HEK293 (cell line): ENCODE results near the gene VHLL.

Experiments used
- CTCF ChIA-PET: fragments of 350-600 bp; formaldehyde crosslinking; extraction: SDS; loops from one replicate; lab custom pipeline; 2021; ENCODE audit warnings: antibody characterized with exemption; lab: Yijun Ruan, JAX
- POLR2A ChIA-PET: fragments of 300-600 bp; formaldehyde crosslinking; extraction: SDS; loops from one replicate; lab custom pipeline; 2020; ENCODE audit warnings: antibody characterized with exemption, inconsistent platforms; lab: Yijun Ruan, JAX
- H3K27ac ChIP-seq: fragments of 200-500 bp; sonication (Bioruptor generic); 2 replicates; pipeline ENCODE4 v1.5.1; 2014; ENCODE audit warnings: low read depth, low read length, control low read depth, inconsistent platforms; ENCODE audit errors: extremely low read depth
- H3K36me3 ChIP-seq, 2 experiments: fragments of 200-500 bp in 1 of 2; sonication (Bioruptor generic) in 1 of 2; 1 replicate in 1 of 2; 2 replicates in 1 of 2; pipeline ENCODE4 v1.5.1; 2014 to 2017; ENCODE audit warnings: inconsistent platforms in 2 of 2, low read length in 2 of 2; ENCODE audit not compliant: control insufficient read depth in 2 of 2, insufficient read depth in 1 of 2
- H3K4me1 ChIP-seq: fragments of 200-500 bp; sonication (Bioruptor generic); 2 replicates; pipeline ENCODE4 v1.5.1; 2014; ENCODE audit warnings: mild to moderate bottlenecking, low read length, inconsistent platforms; ENCODE audit not compliant: control insufficient read depth, insufficient read depth
- H3K4me3 ChIP-seq: 2 replicates; pipeline ENCODE4 v1.5.1; 2011; ENCODE audit warnings: low read depth, mild to moderate bottlenecking, control low read depth, low read length, moderate library complexity
- H3K9me3 ChIP-seq: fragments of 200-500 bp; sonication (Bioruptor generic); 2 replicates; pipeline ENCODE4 v1.5.1; 2014; ENCODE audit warnings: low read depth, low read length, inconsistent platforms; ENCODE audit not compliant: control insufficient read depth, insufficient read depth
- GLIS1 ChIP-seq: fragments of 450-650 bp; formaldehyde crosslinking; IDR thresholded peaks from 2 replicates; pipeline ENCODE4 v1.5.1; 2016; ENCODE audit warnings: missing biosample characterization, missing genetic modification characterization
- HOXD13 ChIP-seq: sonication (generic); formaldehyde crosslinking; IDR thresholded peaks from 2 replicates; pipeline ENCODE4 v1.8.0; 2022; ENCODE audit warnings: missing genetic modification reagents, borderline replicate concordance
- KLF10 ChIP-seq: fragments of 450-650 bp; IDR thresholded peaks from 2 replicates; pipeline ENCODE4 v1.5.1; 2018; ENCODE audit warnings: missing biosample characterization, mild to moderate bottlenecking, missing genetic modification characterization
- KLF7 ChIP-seq: fragments of 450-650 bp; formaldehyde crosslinking; IDR thresholded peaks from 2 replicates; pipeline ENCODE4 v1.5.1; 2016; ENCODE audit warnings: missing biosample characterization, missing genetic modification characterization, borderline replicate concordance
- ZNF121 ChIP-seq: fragments of 450-650 bp; formaldehyde crosslinking; IDR thresholded peaks from 2 replicates; pipeline ENCODE4 v1.5.1; 2016; ENCODE audit warnings: missing biosample characterization, missing genetic modification characterization
- ZNF140 ChIP-seq: fragments of 450-650 bp; formaldehyde crosslinking; IDR thresholded peaks from 2 replicates; pipeline ENCODE4 v1.5.1; 2016; ENCODE audit warnings: missing biosample characterization, missing genetic modification characterization
- ZNF174 ChIP-seq: fragments of 450-650 bp; formaldehyde crosslinking; IDR thresholded peaks from 2 replicates; pipeline ENCODE4 v1.5.0; 2017; ENCODE audit warnings: missing biosample characterization, mild to moderate bottlenecking, missing genetic modification characterization
- ZNF610 ChIP-seq: fragments of 450-650 bp; formaldehyde crosslinking; IDR thresholded peaks from 2 replicates; pipeline ENCODE4 v1.5.1; 2016; ENCODE audit warnings: missing biosample characterization, missing genetic modification characterization, borderline replicate concordance
- ZNF707 ChIP-seq: fragments of 450-650 bp; formaldehyde crosslinking; IDR thresholded peaks from 2 replicates; pipeline ENCODE4 v1.5.1; 2016; ENCODE audit warnings: missing biosample characterization, missing genetic modification characterization
- TF ChIP-seq, protein P1 (sequence below): fragments of 450-650 bp; formaldehyde crosslinking; IDR thresholded peaks from 2 replicates; pipeline ENCODE4 v1.5.1; 2016; ENCODE audit warnings: missing biosample characterization, missing genetic modification characterization
- TF ChIP-seq, protein P2 (sequence below): fragments of 450-650 bp; formaldehyde crosslinking; IDR thresholded peaks from 2 replicates; pipeline ENCODE4 v1.5.1; 2017; ENCODE audit warnings: missing biosample characterization, mild to moderate bottlenecking, missing genetic modification characterization, moderate library complexity
- TF ChIP-seq, protein P3 (sequence below): fragments of 450-650 bp; formaldehyde crosslinking; IDR thresholded peaks from 2 replicates; pipeline ENCODE4 v1.5.1; 2016; ENCODE audit warnings: missing biosample characterization, missing genetic modification characterization
- TF ChIP-seq, protein P4 (sequence below): fragments of 450-650 bp; formaldehyde crosslinking; IDR thresholded peaks from 2 replicates; pipeline ENCODE4 v1.5.1; 2016; ENCODE audit warnings: missing biosample characterization, missing genetic modification characterization, borderline replicate concordance
- TF ChIP-seq, protein P5 (sequence below): fragments of 450-650 bp; formaldehyde crosslinking; IDR thresholded peaks from 2 replicates; pipeline ENCODE4 v1.5.1; 2017; ENCODE audit warnings: missing biosample characterization, missing genetic modification characterization
- TF ChIP-seq, protein P6 (sequence below): fragments of 450-650 bp; formaldehyde crosslinking; IDR thresholded peaks from 2 replicates; pipeline ENCODE4 v1.5.1; 2016; ENCODE audit warnings: missing biosample characterization, missing genetic modification characterization

VHLL gene

DNA sequence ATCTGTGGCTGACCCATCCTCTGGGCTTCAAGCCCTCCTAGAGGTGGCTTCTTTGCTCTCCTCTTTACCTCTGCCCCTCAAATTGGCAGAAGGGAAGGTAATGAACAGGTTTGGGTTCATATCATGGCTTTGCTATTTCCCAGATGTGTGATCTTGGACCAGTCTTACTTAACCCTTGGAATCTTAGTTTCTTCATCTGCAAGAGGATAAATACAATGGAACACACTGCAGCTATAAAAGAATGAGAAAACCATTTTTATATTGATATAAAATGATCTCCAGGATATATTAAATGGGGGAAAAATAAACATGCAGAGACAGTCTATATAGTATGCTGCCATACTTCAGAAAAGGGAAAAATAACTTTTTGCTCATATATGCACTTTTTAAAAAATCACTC lies 9.2 kb downstream of the VHLL start:
- Histone ChIP-seq H3K27ac (no peak overlapping the region), H3K36me3 (peaks cover 4 to 66% of the 10 kb centered on the region in 2 experiments; a peak in 2 of 3 replicates), H3K9me3 (no peaks in the 10 kb centered on the region), H3K4me1 (no peaks in the 10 kb centered on the region; the same call in 1 of the 2 replicates), H3K4me3 (no peak overlapping the region)
- TF ChIP-seq, protein P1, sequence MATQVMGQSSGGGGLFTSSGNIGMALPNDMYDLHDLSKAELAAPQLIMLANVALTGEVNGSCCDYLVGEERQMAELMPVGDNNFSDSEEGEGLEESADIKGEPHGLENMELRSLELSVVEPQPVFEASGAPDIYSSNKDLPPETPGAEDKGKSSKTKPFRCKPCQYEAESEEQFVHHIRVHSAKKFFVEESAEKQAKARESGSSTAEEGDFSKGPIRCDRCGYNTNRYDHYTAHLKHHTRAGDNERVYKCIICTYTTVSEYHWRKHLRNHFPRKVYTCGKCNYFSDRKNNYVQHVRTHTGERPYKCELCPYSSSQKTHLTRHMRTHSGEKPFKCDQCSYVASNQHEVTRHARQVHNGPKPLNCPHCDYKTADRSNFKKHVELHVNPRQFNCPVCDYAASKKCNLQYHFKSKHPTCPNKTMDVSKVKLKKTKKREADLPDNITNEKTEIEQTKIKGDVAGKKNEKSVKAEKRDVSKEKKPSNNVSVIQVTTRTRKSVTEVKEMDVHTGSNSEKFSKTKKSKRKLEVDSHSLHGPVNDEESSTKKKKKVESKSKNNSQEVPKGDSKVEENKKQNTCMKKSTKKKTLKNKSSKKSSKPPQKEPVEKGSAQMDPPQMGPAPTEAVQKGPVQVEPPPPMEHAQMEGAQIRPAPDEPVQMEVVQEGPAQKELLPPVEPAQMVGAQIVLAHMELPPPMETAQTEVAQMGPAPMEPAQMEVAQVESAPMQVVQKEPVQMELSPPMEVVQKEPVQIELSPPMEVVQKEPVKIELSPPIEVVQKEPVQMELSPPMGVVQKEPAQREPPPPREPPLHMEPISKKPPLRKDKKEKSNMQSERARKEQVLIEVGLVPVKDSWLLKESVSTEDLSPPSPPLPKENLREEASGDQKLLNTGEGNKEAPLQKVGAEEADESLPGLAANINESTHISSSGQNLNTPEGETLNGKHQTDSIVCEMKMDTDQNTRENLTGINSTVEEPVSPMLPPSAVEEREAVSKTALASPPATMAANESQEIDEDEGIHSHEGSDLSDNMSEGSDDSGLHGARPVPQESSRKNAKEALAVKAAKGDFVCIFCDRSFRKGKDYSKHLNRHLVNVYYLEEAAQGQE, result no peak
- TF ChIP-seq ZNF140 (tag by site-specific recombination), result no peak
- no peak for TF ChIP-seq HOXD13 (CRISPR knock-in tag)
- no peak for TF ChIP-seq ZNF707 (tag by site-specific recombination)
- TF ChIP-seq, protein P2, sequence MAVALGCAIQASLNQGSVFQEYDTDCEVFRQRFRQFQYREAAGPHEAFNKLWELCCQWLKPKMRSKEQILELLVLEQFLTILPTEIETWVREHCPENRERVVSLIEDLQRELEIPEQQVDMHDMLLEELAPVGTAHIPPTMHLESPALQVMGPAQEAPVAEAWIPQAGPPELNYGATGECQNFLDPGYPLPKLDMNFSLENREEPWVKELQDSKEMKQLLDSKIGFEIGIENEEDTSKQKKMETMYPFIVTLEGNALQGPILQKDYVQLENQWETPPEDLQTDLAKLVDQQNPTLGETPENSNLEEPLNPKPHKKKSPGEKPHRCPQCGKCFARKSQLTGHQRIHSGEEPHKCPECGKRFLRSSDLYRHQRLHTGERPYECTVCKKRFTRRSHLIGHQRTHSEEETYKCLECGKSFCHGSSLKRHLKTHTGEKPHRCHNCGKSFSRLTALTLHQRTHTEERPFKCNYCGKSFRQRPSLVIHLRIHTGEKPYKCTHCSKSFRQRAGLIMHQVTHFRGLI (tag by site-specific recombination), result no peak
- TF ChIP-seq, protein P3, sequence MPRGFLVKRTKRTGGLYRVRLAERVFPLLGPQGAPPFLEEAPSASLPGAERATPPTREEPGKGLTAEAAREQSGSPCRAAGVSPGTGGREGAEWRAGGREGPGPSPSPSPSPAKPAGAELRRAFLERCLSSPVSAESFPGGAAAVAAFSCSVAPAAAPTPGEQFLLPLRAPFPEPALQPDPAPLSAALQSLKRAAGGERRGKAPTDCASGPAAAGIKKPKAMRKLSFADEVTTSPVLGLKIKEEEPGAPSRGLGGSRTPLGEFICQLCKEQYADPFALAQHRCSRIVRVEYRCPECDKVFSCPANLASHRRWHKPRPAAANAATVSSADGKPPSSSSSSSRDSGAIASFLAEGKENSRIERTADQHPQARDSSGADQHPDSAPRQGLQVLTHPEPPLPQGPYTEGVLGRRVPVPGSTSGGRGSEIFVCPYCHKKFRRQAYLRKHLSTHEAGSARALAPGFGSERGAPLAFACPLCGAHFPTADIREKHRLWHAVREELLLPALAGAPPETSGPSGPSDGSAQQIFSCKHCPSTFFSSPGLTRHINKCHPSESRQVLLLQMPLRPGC (tag by site-specific recombination), result no peak
- TF ChIP-seq KLF10 (tag by site-specific recombination), result no peak
- TF ChIP-seq KLF7 (tag by site-specific recombination), result no peak
- TF ChIP-seq GLIS1, result no peak
- TF ChIP-seq, protein P4, sequence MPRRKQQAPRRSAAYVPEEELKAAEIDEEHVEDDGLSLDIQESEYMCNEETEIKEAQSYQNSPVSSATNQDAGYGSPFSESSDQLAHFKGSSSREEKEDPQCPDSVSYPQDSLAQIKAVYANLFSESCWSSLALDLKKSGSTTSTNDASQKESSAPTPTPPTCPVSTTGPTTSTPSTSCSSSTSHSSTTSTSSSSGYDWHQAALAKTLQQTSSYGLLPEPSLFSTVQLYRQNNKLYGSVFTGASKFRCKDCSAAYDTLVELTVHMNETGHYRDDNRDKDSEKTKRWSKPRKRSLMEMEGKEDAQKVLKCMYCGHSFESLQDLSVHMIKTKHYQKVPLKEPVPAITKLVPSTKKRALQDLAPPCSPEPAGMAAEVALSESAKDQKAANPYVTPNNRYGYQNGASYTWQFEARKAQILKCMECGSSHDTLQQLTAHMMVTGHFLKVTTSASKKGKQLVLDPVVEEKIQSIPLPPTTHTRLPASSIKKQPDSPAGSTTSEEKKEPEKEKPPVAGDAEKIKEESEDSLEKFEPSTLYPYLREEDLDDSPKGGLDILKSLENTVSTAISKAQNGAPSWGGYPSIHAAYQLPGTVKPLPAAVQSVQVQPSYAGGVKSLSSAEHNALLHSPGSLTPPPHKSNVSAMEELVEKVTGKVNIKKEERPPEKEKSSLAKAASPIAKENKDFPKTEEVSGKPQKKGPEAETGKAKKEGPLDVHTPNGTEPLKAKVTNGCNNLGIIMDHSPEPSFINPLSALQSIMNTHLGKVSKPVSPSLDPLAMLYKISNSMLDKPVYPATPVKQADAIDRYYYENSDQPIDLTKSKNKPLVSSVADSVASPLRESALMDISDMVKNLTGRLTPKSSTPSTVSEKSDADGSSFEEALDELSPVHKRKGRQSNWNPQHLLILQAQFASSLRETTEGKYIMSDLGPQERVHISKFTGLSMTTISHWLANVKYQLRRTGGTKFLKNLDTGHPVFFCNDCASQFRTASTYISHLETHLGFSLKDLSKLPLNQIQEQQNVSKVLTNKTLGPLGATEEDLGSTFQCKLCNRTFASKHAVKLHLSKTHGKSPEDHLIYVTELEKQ (tag by site-specific recombination), result no peak
- no peak for TF ChIP-seq ZNF174 (tag by site-specific recombination)
- TF ChIP-seq ZNF121 (tag by site-specific recombination), result no peak
- TF ChIP-seq, protein P5, sequence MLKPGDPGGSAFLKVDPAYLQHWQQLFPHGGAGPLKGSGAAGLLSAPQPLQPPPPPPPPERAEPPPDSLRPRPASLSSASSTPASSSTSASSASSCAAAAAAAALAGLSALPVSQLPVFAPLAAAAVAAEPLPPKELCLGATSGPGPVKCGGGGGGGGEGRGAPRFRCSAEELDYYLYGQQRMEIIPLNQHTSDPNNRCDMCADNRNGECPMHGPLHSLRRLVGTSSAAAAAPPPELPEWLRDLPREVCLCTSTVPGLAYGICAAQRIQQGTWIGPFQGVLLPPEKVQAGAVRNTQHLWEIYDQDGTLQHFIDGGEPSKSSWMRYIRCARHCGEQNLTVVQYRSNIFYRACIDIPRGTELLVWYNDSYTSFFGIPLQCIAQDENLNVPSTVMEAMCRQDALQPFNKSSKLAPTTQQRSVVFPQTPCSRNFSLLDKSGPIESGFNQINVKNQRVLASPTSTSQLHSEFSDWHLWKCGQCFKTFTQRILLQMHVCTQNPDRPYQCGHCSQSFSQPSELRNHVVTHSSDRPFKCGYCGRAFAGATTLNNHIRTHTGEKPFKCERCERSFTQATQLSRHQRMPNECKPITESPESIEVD (tag by site-specific recombination), result no peak
- TF ChIP-seq, protein P6, sequence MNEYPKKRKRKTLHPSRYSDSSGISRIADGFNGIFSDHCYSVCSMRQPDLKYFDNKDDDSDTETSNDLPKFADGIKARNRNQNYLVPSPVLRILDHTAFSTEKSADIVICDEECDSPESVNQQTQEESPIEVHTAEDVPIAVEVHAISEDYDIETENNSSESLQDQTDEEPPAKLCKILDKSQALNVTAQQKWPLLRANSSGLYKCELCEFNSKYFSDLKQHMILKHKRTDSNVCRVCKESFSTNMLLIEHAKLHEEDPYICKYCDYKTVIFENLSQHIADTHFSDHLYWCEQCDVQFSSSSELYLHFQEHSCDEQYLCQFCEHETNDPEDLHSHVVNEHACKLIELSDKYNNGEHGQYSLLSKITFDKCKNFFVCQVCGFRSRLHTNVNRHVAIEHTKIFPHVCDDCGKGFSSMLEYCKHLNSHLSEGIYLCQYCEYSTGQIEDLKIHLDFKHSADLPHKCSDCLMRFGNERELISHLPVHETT, result no peak
- no peak for TF ChIP-seq ZNF610 (tag by site-specific recombination)
- CTCF ChIA-PET, result no interaction called here
- POLR2A ChIA-PET, result no interaction called here
